NB4 (cell line): ENCODE data around the gene DOCK2.

Source experiments
- DNase-seq: peaks from one replicate; pipeline ENCODE4 v3.0.0; 2010; ENCODE audit warnings: low read depth
- H3K4me3 ChIP-seq: one replicate; pipeline ENCODE4 v1.5.1; 2011; ENCODE audit warnings: mild to moderate bottlenecking, low read depth, low read length, moderate library complexity
- MYC ChIP-seq: IDR thresholded peaks from 2 replicates; pipeline ENCODE4 v1.6.1; 2011; ENCODE audit warnings: low read depth, low read length
- POLR2A ChIP-seq: IDR thresholded peaks from 2 replicates; pipeline ENCODE4 v1.6.1; 2011; ENCODE audit warnings: mild to moderate bottlenecking; ENCODE audit not compliant: insufficient read length; ENCODE audit errors: extremely low read depth
- TF ChIP-seq, protein P1 (sequence below): IDR thresholded peaks from one replicate; pipeline ENCODE4 v1.5.1; 2012; ENCODE audit warnings: low read depth, low read length
- TF ChIP-seq, protein P2 (sequence below): IDR thresholded peaks from 2 replicates; pipeline ENCODE4 v1.6.1; 2011; ENCODE audit warnings: low read depth, low read length

Gene DOCK2

DNA sequence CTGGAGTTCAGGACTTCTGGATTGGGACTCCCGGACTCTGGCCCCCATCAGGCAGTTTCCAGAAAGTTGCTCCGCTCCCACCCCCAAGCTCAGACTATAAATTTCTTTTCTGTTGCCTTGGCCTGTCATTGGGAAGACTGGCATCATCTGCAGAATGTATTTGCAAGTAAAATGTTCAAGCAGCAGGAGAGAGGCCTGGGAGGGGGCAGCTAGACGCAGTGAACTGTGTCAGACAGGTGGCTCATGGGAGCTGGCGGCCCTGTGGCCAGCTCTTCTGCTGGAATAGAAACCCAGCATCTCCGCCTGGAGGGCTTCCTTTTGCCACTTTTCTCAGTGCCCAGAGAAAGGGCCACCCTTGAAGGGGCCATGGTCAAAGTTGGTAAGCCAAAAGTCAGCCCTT is 327.2 kb downstream of the DOCK2 start:
- no peak for DNase-seq
- TF ChIP-seq, protein P1, sequence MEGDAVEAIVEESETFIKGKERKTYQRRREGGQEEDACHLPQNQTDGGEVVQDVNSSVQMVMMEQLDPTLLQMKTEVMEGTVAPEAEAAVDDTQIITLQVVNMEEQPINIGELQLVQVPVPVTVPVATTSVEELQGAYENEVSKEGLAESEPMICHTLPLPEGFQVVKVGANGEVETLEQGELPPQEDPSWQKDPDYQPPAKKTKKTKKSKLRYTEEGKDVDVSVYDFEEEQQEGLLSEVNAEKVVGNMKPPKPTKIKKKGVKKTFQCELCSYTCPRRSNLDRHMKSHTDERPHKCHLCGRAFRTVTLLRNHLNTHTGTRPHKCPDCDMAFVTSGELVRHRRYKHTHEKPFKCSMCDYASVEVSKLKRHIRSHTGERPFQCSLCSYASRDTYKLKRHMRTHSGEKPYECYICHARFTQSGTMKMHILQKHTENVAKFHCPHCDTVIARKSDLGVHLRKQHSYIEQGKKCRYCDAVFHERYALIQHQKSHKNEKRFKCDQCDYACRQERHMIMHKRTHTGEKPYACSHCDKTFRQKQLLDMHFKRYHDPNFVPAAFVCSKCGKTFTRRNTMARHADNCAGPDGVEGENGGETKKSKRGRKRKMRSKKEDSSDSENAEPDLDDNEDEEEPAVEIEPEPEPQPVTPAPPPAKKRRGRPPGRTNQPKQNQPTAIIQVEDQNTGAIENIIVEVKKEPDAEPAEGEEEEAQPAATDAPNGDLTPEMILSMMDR, result no peak
- no peak for TF ChIP-seq POLR2A
- no peak for TF ChIP-seq MYC
- TF ChIP-seq, protein P2, sequence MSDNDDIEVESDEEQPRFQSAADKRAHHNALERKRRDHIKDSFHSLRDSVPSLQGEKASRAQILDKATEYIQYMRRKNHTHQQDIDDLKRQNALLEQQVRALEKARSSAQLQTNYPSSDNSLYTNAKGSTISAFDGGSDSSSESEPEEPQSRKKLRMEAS, result no peak
- H3K4me3 ChIP-seq, result no peak overlapping the region

DNA sequence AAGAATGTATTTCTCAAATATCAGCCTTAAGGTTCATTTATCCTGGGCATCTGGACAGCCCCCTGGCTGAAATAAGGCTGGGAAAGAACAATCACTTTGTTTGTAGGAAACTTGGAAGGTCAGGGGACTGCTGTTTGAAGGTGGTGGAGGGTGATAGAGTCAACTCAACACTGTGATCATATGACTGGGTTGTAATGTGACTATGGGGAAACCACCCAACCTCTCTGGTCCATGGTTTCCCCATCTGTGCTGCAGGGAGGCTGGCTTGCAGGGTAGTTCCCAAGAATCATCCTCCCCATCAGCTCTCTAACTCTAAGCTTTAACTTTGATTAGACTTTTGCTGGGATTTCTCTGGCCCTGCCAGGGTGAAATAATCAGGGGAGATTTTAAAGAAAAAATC is 333.3 kb downstream of the DOCK2 start:
- TF ChIP-seq, protein P2, result no peak
- TF ChIP-seq POLR2A (no peak), MYC (no peak)
- TF ChIP-seq, protein P1, result no peak
- H3K4me3 ChIP-seq, result no peak overlapping the region
- no peak for DNase-seq

DNA sequence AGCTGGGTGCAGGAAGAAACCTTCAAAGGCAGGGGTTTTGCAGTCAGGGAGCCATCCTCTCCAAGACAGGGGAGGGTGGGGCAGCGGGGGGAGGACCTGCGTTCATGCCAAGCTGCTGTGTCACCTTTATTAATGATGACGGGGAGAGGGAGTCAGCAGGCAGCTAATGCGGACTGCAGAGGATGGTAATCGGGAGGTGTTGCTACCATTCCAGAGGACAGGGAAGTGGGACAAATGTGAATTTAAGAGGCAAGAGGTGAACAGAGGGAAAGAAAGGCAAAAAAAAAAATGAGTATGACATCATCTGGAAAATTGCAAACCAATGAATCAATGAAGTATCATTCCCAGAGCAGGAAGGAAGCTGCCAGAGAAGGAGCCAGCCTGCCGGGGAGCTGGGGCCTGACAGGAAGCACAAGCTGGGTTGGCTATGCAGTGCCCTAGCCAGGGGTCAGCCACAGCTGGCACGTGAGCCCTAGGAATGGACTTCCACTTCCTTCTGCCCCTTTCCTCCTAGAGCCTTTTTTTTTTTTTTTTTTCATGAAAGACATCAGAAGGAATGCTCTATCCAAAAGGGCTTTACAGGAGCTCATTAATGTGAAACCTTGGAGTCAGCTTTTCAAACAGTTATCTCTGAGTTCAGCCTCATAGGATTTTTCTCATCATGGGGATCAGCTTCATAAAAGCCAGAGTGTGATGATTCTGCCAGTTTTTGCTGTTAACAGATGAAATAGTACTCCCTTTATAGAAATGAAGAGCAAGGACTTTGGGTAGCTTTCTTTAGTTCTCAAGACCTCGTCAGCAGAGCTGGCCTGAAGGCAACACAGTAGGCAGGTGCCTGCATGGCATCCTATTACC is 334.1 kb downstream of the DOCK2 start:
- TF ChIP-seq, protein P2, result no peak
- TF ChIP-seq POLR2A, result no peak
- no peak for TF ChIP-seq MYC
- TF ChIP-seq, protein P1, result no peak
- DNase-seq, result no peak
- H3K4me3 ChIP-seq, result no peak overlapping the region

DNA sequence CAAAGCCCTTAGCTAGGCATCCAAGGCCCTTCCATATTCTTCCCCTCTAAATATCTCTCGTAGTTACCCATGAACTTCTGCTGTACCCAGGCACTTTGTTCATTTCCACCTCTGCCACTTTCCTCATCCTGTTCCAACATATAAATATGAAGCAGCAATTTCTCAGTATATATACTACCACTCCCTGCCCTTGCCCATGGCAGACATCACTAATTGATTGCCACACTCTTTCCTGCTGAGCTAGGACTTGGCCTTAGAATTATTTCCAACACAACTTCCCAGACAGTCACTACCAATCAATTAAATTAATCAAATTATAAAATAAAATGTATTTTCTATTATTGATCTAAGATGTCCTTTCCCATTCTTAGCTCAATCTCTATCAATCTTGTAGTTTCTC is 334.7 kb downstream of the DOCK2 start:
- no peak for DNase-seq
- TF ChIP-seq, protein P2, result no peak
- TF ChIP-seq MYC (no peak), POLR2A (no peak)
- TF ChIP-seq, protein P1, result no peak
- no peak overlapping the region for H3K4me3 ChIP-seq

DNA sequence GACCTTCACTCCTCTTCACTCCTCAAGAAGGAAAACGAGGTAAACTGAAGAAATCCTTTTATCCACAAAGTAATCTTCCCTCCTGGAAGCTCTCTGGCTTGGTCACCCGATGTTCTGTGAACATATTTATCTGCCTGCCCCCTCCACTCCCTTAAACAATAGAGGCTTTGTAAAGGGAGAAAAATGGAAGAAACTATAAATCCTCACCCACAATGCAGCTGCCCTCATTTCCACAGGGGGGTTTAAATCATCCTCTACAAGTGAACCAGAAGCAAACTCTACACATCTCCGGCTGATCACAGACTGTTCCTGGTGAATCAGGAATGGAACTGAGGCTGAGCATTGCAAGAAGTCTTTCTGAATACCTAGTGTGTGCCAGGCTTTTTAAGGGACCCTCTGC is 336.0 kb downstream of the DOCK2 start:
- TF ChIP-seq, protein P1, result no peak
- no peak for TF ChIP-seq POLR2A
- TF ChIP-seq, protein P2, result no peak
- TF ChIP-seq MYC, result no peak

More for the DNA sequence above, 336.0 kb downstream of the DOCK2 start:
- H3K4me3 ChIP-seq, result no peak overlapping the region
- DNase-seq, result no peak
